Right lobe of liver (tissue), 6 donors: Measurements from ENCODE around the gene PLPPR4. TPM values are rescaled to one million over a fixed set of nuclear protein-coding genes. Genes with fewer than 3 reads are reported as not detected.

Experiments used
- ATAC-seq, 4 donors: fragments of 200-7000 bp; cut with Tn5 transposase; one replicate each; pipeline ENCODE4 v1.9.1; 2020; ENCODE audit warnings: mild to moderate bottlenecking in 4 of 4, moderate library complexity in 4 of 4
- DNase-seq, 3 donors: peaks; one replicate each; pipeline ENCODE4 v3.0.0-alpha.2; 2020
- H3K27ac ChIP-seq, 3 donors: fragments of 200-600 bp; one replicate each; pipeline ENCODE4 v1.8.0; 2022
- H3K27me3 ChIP-seq, 2 donors: fragments of 200-600 bp; one replicate each; pipeline ENCODE4 v1.8.0; 2022
- H3K36me3 ChIP-seq, 4 donors: fragments of 200-600 bp; sonication (generic) in 1 of 4; one replicate each; pipeline versions ENCODE4 v1.5.1 to v1.8.0; 2017 to 2022; ENCODE audit warnings: control low read depth in 1 of 4
- H3K4me1 ChIP-seq, 4 donors: fragments of 200-600 bp; sonication (generic) in 1 of 4; one replicate each; pipeline versions ENCODE4 v1.5.1 to v1.8.0; 2017 to 2022; ENCODE audit warnings: control low read depth in 1 of 4
- H3K4me3 ChIP-seq, 3 donors: fragments of 200-600 bp; one replicate each; pipeline ENCODE4 v1.8.0; 2022
- H3K9me3 ChIP-seq, 4 donors: fragments of 200-600 bp; sonication (generic) in 1 of 4; one replicate each; pipeline versions ENCODE4 v1.5.1 to v1.8.0; 2017 to 2022; ENCODE audit warnings: control low read depth in 1 of 4
- POLR2A ChIP-seq: fragments of 450-650 bp; IDR thresholded peaks from one replicate; pipeline ENCODE4 v1.6.1; 2017; ENCODE audit warnings: antibody characterized with exemption, mild to moderate bottlenecking
- WGBS: methylation state at CpG from one replicate; pipeline ENCODE4 v1.1.6; 2018; ENCODE audit warnings: low coverage, low lambda C conversion rate; ENCODE audit not compliant: insufficient coverage; ENCODE audit errors: missing lambda C conversion rate; 5-methylcytosine and 5-hydroxymethylcytosine counted together
- intact Hi-C, 2 donors: fragments of 100-400 bp; cut with DNase I; formaldehyde crosslinking; loops; one replicate each; pipeline versions ENCODE4 v1.11.2 to v1.14.1; 2022
- total RNA-seq, 6 experiments: library from RNA; depleted of rRNA in 2 of 6; stranded (reverse); fragments of >200 nt in 2 of 6; fragmentation: NEBNext Ultra II Directional in 3 of 6; extraction: Animal tissue kit (Norgen Biotek cat#: 25700) in 3 of 6; gene quantifications; one replicate each; pipeline versions ENCODE4 v1.1.0 to v1.2.4, GENCODE V29; 2016 to 2023
- TF ChIP-seq, protein P1 (sequence below), 4 donors: fragments of 200-600 bp in 3 of 4; fragments of 450-650 bp in 1 of 4; IDR thresholded peaks; one replicate each; pipeline versions ENCODE4 v1.5.1 to v1.8.0; 2016 to 2022; ENCODE audit warnings: antibody characterized with exemption in 4 of 4, mild to moderate bottlenecking in 2 of 4
- donor health status: DM: no; HTN: yes; CAD: no.
- donor health status: DM: no; HTN: no; CAD: no.
- donor health status: DM: no; HTN: no; CAD: no.
- donor health status: DM: no; HTN: yes; CAD: no.
- donor health status: DM: no; HTN: yes; CAD: no.

PLPPR4 gene
- total RNA-seq, 6 experiments from 2014 or later = 0.12 to 0.19 (median 0.18) TPM; not detected in 3

GRCh38 chr1:99240621-99241020, 23.7 kb upstream of the PLPPR4 start:
- H3K27me3 ChIP-seq = no peaks in the 10 kb centered on the region
- ATAC-seq = no peak
- no peaks in the 10 kb centered on the region for H3K4me1 ChIP-seq

GRCh38 chr1:99246152-99246551, 18.1 kb upstream of the PLPPR4 start:
- ATAC-seq = no peak
- DNase-seq = no peak
- TF ChIP-seq, protein P1, sequence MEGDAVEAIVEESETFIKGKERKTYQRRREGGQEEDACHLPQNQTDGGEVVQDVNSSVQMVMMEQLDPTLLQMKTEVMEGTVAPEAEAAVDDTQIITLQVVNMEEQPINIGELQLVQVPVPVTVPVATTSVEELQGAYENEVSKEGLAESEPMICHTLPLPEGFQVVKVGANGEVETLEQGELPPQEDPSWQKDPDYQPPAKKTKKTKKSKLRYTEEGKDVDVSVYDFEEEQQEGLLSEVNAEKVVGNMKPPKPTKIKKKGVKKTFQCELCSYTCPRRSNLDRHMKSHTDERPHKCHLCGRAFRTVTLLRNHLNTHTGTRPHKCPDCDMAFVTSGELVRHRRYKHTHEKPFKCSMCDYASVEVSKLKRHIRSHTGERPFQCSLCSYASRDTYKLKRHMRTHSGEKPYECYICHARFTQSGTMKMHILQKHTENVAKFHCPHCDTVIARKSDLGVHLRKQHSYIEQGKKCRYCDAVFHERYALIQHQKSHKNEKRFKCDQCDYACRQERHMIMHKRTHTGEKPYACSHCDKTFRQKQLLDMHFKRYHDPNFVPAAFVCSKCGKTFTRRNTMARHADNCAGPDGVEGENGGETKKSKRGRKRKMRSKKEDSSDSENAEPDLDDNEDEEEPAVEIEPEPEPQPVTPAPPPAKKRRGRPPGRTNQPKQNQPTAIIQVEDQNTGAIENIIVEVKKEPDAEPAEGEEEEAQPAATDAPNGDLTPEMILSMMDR (IDR thresholded peaks at IDR 0.05) = no peak
- TF ChIP-seq POLR2A = no peak
- no peaks in the 10 kb centered on the region for H3K4me1 ChIP-seq
- H3K27ac ChIP-seq = no peak overlapping the region
- no peak overlapping the region for H3K4me3 ChIP-seq
- 80% methylated on average over 3 of the region's 3 CpGs for WGBS
- intact Hi-C loops = no loop called here
- H3K9me3 ChIP-seq = no peaks in the 10 kb centered on the region
- no peaks in the 10 kb centered on the region for H3K36me3 ChIP-seq
- H3K27me3 ChIP-seq = no peaks in the 10 kb centered on the region

More at GRCh38 chr1:99240621-99241020, 23.7 kb upstream of the PLPPR4 start:
- no peak for DNase-seq
- intact Hi-C loops = no loop called here
- TF ChIP-seq, protein P1 (IDR thresholded peaks at IDR 0.05) = no peak
- no peak for TF ChIP-seq POLR2A
- Histone ChIP-seq H3K36me3 (no peaks in the 10 kb centered on the region), H3K9me3 (no peaks in the 10 kb centered on the region), H3K4me3 (no peak overlapping the region), H3K27ac (no peak overlapping the region)
- 96% methylated on average over 2 of the region's 2 CpGs for WGBS

DNA sequence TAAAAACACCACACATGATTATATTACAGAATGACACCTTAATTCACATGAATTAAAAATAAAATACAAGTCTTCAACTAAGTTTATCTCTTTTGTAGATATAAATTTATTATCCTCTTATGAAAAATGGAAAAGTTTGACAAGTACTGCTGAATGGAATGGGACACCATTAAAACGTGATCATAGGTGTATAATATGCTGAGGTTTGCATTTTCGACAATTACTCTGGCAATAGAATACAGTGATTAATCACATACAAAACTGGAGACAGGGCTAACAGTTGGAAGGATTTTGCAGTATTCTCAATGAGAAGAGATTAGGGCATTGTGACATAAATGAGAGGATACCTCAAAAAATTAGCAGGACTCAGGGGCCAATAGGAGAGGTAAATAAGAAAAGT, 17.1 kb upstream of the PLPPR4 start:
- WGBS = 52% methylated on average over 2 of the region's 2 CpGs
- no peak overlapping the region for H3K4me3 ChIP-seq
- H3K27ac ChIP-seq = no peak overlapping the region
- TF ChIP-seq POLR2A = no peak
- TF ChIP-seq, protein P1 (IDR thresholded peaks at IDR 0.05) = no peak
- intact Hi-C loops = no loop called here
- no peaks in the 10 kb centered on the region for H3K27me3 ChIP-seq
- ATAC-seq = no peak
- DNase-seq = no peak
- H3K36me3 ChIP-seq = no peaks in the 10 kb centered on the region
- no peaks in the 10 kb centered on the region for H3K9me3 ChIP-seq
- H3K4me1 ChIP-seq = no peaks in the 10 kb centered on the region

DNA sequence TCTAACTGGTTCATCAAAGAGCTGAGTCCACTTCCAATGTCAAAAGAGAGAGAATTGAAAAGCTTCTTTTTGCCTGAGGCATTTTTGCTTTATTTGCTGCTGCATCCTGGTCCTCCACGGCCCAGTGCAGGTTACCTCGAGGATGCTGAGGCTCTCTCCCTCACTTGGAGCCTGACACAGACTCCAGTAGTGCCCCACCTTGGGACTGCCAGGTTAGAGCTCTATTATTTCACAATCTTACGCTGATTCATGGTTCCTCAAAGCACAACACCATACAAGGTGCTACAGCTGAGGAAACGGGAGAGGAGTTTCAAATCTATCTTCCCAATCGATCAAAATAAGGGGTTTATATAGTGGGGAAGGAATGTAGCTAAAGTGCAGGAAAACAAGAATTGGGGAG, 13.6 kb upstream of the PLPPR4 start:
- intact Hi-C loops = no loop called here
- ATAC-seq (no peak), DNase-seq (no peak)
- Histone ChIP-seq H3K27ac (no peak overlapping the region), H3K27me3 (no peaks in the 10 kb centered on the region), H3K4me3 (no peak overlapping the region), H3K4me1 (no peaks in the 10 kb centered on the region), H3K36me3 (no peaks in the 10 kb centered on the region), H3K9me3 (no peaks in the 10 kb centered on the region)
- TF ChIP-seq, protein P1 (IDR thresholded peaks at IDR 0.05) = no peak
- TF ChIP-seq POLR2A = no peak
- WGBS = 83% methylated on average over 5 of the region's 5 CpGs

GRCh38 chr1:99251308-99251707, 13.0 kb upstream of the PLPPR4 start:
- TF ChIP-seq, protein P1 (IDR thresholded peaks at IDR 0.05) = no peak
- no peak for TF ChIP-seq POLR2A
- Histone ChIP-seq H3K36me3 (no peaks in the 10 kb centered on the region), H3K4me3 (no peak overlapping the region), H3K9me3 (no peaks in the 10 kb centered on the region), H3K27ac (no peak overlapping the region), H3K27me3 (no peaks in the 10 kb centered on the region), H3K4me1 (no peaks in the 10 kb centered on the region)
- intact Hi-C loops = no loop called here
- ATAC-seq (no peak), DNase-seq (no peak)
- WGBS = 94% methylated on average over 1 of the region's 1 CpG
